Measurements from ENCODE around the gene COL8A1.

Gene COL8A1

GRCh38 chr3:99710094-99710493, 71.7 kb downstream of the COL8A1 start:
- no peak for TF ChIP-seq POLR2AphosphoS5 (IDR thresholded peaks at IDR 0.05; ENCODE audit: low read depth)
- no peak for TF ChIP-seq SPI1 (IDR thresholded peaks at IDR 0.05; ENCODE audit: borderline replicate concordance, low read depth)
- no peak for TF ChIP-seq CTCF (IDR thresholded peaks at IDR 0.05; ENCODE audit: insufficient read depth, low read length)
- no peak for TF ChIP-seq REST (IDR thresholded peaks at IDR 0.05; ENCODE audit: insufficient replicate concordance, low read depth)
- no peak for TF ChIP-seq GABPA (IDR thresholded peaks at IDR 0.05; ENCODE audit: low read depth)
- no peak for DNase-seq (ENCODE audit: low read depth in 1 of 2, low spot score in 1 of 2)
- no peak overlapping the region for H3K4me3 ChIP-seq (replicated peaks; ENCODE audit: insufficient read depth, low read length)
- no peak overlapping the region for H3K27ac ChIP-seq (replicated peaks)
- H3K27me3 ChIP-seq (ENCODE audit: insufficient read depth, poor library complexity, severe bottlenecking) = peaks cover 6% of the 10 kb centered on the region

- no peak for TF ChIP-seq CTCF (IDR thresholded peaks at IDR 0.05; ENCODE audit: insufficient read depth, low read length)
- no peak for TF ChIP-seq POLR2AphosphoS5 (IDR thresholded peaks at IDR 0.05; ENCODE audit: low read depth)
- no peak for TF ChIP-seq REST (IDR thresholded peaks at IDR 0.05; ENCODE audit: insufficient replicate concordance, low read depth)
- TF ChIP-seq GABPA (IDR thresholded peaks at IDR 0.05; ENCODE audit: low read depth) = no peak
- no peak for TF ChIP-seq SPI1 (IDR thresholded peaks at IDR 0.05; ENCODE audit: borderline replicate concordance, low read depth)
- H3K27ac ChIP-seq (replicated peaks) = no peak overlapping the region
- no peak for DNase-seq (ENCODE audit: low read depth in 1 of 2, low spot score in 1 of 2)
- no peak overlapping the region for H3K4me3 ChIP-seq (replicated peaks; ENCODE audit: insufficient read depth, low read length)
- peaks cover 6% of the 10 kb centered on the region for H3K27me3 ChIP-seq (ENCODE audit: insufficient read depth, poor library complexity, severe bottlenecking)
These were observed 73.0 kb downstream of the COL8A1 start for GRCh38 chr3:99711351-99711750.

GRCh38 chr3:99712291-99712954, 74.0 kb downstream of the COL8A1 start:
- TF ChIP-seq POLR2AphosphoS5 (IDR thresholded peaks at IDR 0.05; ENCODE audit: low read depth) (no peak), SPI1 (IDR thresholded peaks at IDR 0.05; ENCODE audit: borderline replicate concordance, low read depth) (no peak), REST (IDR thresholded peaks at IDR 0.05; ENCODE audit: insufficient replicate concordance, low read depth) (no peak), CTCF (IDR thresholded peaks at IDR 0.05; ENCODE audit: insufficient read depth, low read length) (no peak), GABPA (IDR thresholded peaks at IDR 0.05; ENCODE audit: low read depth) (no peak)
- DNase-seq (ENCODE audit: low read depth in 1 of 2, low spot score in 1 of 2) = no peak
- H3K27ac ChIP-seq (replicated peaks) = no peak overlapping the region
- no peak overlapping the region for H3K4me3 ChIP-seq (replicated peaks; ENCODE audit: insufficient read depth, low read length)
- H3K27me3 ChIP-seq (ENCODE audit: insufficient read depth, poor library complexity, severe bottlenecking) = peaks cover 6% of the 10 kb centered on the region
